Measurements from ENCODE around the gene NAALADL2.

The NAALADL2 gene

GRCh38 chr3:174959556-174960065 is 100.5 kb downstream of the NAALADL2 start:
- H3K79me2 ChIP-seq (ENCODE audit: control insufficient read depth, insufficient read depth, low read length): no peaks in the 10 kb centered on the region
- no peak overlapping the region for H2AK5ac ChIP-seq (ENCODE audit: low read length)
- no peak overlapping the region for H2BK15ac ChIP-seq (replicated peaks; ENCODE audit: low read depth)
- H4K8ac ChIP-seq (ENCODE audit: low read depth, low read length): no peak overlapping the region
- no peak overlapping the region for H3K27ac ChIP-seq (ENCODE audit: low read depth, low read length)
- no peak overlapping the region for H3K9ac ChIP-seq (ENCODE audit: low read length)
- no peaks in the 10 kb centered on the region for H3K79me1 ChIP-seq (ENCODE audit: low read length)
- no peak overlapping the region for H3K4ac ChIP-seq (ENCODE audit: low read depth, low read length)
- no peaks in the 10 kb centered on the region for H3K27me3 ChIP-seq (ENCODE audit: insufficient read depth, low read length, poor library complexity)
- WGBS (ENCODE audit: extremely low coverage, insufficient coverage, low lambda C conversion rate): no CpG with 5 or more reads among the region's 4 CpGs
- H3K36me3 ChIP-seq (ENCODE audit: control insufficient read depth, insufficient read depth, low read length): no peaks in the 10 kb centered on the region
- no peak overlapping the region for H3K23ac ChIP-seq (ENCODE audit: low read length)
- H4K5ac ChIP-seq (ENCODE audit: low read length): no peak overlapping the region
- H2BK5ac ChIP-seq (ENCODE audit: low read length): no peak overlapping the region
- DNase-seq: no peak
- no peak overlapping the region for H3K4me2 ChIP-seq (ENCODE audit: low read length)
- no peak overlapping the region for H3K4me3 ChIP-seq (ENCODE audit: low read length)
- H3K56ac ChIP-seq (ENCODE audit: low read length): no peak overlapping the region
- H3K18ac ChIP-seq (ENCODE audit: low read length): no peak overlapping the region
- no peaks in the 10 kb centered on the region for H3K4me1 ChIP-seq (ENCODE audit: control insufficient read depth, low read depth, low read length)
- no peak overlapping the region for H2BK120ac ChIP-seq (ENCODE audit: low read depth, low read length)

DNA sequence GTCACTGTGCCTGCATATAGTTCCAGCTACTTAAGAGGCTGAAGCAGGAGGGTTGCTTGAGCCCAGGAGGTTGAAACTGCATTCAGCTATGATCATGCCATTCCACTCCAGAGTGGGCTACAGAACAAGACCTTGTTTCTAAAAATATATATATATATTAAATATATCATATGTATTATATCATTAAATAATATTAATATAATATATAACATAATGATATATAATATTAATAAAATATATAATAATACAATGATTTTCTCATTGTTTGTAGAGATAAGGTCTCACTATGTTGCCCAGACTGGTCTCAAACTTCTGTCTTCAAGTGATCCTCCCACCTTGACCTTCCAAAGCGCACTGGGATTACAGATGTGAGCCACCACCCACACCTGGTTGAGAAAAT is 101.8 kb downstream of the NAALADL2 start:
- no peak overlapping the region for H3K27ac ChIP-seq (ENCODE audit: low read depth, low read length)
- no peak overlapping the region for H3K9ac ChIP-seq (ENCODE audit: low read length)
- H3K4me1 ChIP-seq (ENCODE audit: control insufficient read depth, low read depth, low read length): no peaks in the 10 kb centered on the region
- no peak for DNase-seq
- WGBS (ENCODE audit: extremely low coverage, insufficient coverage, low lambda C conversion rate): no CpG with 5 or more reads among the region's 1 CpG
- H3K4ac ChIP-seq (ENCODE audit: low read depth, low read length): no peak overlapping the region
- H4K5ac ChIP-seq (ENCODE audit: low read length): no peak overlapping the region
- no peak overlapping the region for H2BK5ac ChIP-seq (ENCODE audit: low read length)
- no peak overlapping the region for H3K56ac ChIP-seq (ENCODE audit: low read length)
- no peaks in the 10 kb centered on the region for H3K79me1 ChIP-seq (ENCODE audit: low read length)
- no peaks in the 10 kb centered on the region for H3K36me3 ChIP-seq (ENCODE audit: control insufficient read depth, insufficient read depth, low read length)
- no peak overlapping the region for H3K18ac ChIP-seq (ENCODE audit: low read length)
- H2BK15ac ChIP-seq (replicated peaks; ENCODE audit: low read depth): no peak overlapping the region
- H3K23ac ChIP-seq (ENCODE audit: low read length): no peak overlapping the region
- H4K8ac ChIP-seq (ENCODE audit: low read depth, low read length): no peak overlapping the region
- no peaks in the 10 kb centered on the region for H3K79me2 ChIP-seq (ENCODE audit: control insufficient read depth, insufficient read depth, low read length)
- no peak overlapping the region for H2BK120ac ChIP-seq (ENCODE audit: low read depth, low read length)
- H3K4me2 ChIP-seq (ENCODE audit: low read length): no peak overlapping the region
- H3K27me3 ChIP-seq (ENCODE audit: insufficient read depth, low read length, poor library complexity): no peaks in the 10 kb centered on the region
- H2AK5ac ChIP-seq (ENCODE audit: low read length): no peak overlapping the region
- no peak overlapping the region for H3K4me3 ChIP-seq (ENCODE audit: low read length)

- Histone ChIP-seq H2BK5ac (ENCODE audit: low read length) (no peak overlapping the region), H3K4me1 (ENCODE audit: control insufficient read depth, low read depth, low read length) (no peaks in the 10 kb centered on the region), H2AK5ac (ENCODE audit: low read length) (no peak overlapping the region), H3K27me3 (ENCODE audit: insufficient read depth, low read length, poor library complexity) (no peaks in the 10 kb centered on the region), H3K4me2 (ENCODE audit: low read length) (no peak overlapping the region), H2BK120ac (ENCODE audit: low read depth, low read length) (no peak overlapping the region), H3K23ac (ENCODE audit: low read length) (no peak overlapping the region), H3K79me2 (ENCODE audit: control insufficient read depth, insufficient read depth, low read length) (no peaks in the 10 kb centered on the region), H3K4me3 (ENCODE audit: low read length) (no peak overlapping the region), H4K5ac (ENCODE audit: low read length) (no peak overlapping the region), H3K56ac (ENCODE audit: low read length) (no peak overlapping the region), H3K9ac (ENCODE audit: low read length) (no peak overlapping the region), H3K4ac (ENCODE audit: low read depth, low read length) (no peak overlapping the region), H3K27ac (ENCODE audit: low read depth, low read length) (no peak overlapping the region), H4K8ac (ENCODE audit: low read depth, low read length) (no peak overlapping the region), H3K79me1 (ENCODE audit: low read length) (no peaks in the 10 kb centered on the region), H2BK15ac (replicated peaks; ENCODE audit: low read depth) (no peak overlapping the region), H3K36me3 (ENCODE audit: control insufficient read depth, insufficient read depth, low read length) (no peaks in the 10 kb centered on the region), H3K18ac (ENCODE audit: low read length) (no peak overlapping the region)
- no CpG with 5 or more reads among the region's 5 CpGs for WGBS (ENCODE audit: extremely low coverage, insufficient coverage, low lambda C conversion rate)
- DNase-seq: no peak
These were observed 114.3 kb downstream of the NAALADL2 start for GRCh38 chr3:174973465-174973864.

GRCh38 chr3:174986685-174987084 is 127.6 kb downstream of the NAALADL2 start:
- H3K9ac ChIP-seq (ENCODE audit: low read length): no peak overlapping the region
- no peaks in the 10 kb centered on the region for H3K27me3 ChIP-seq (ENCODE audit: insufficient read depth, low read length, poor library complexity)
- no peak overlapping the region for H4K5ac ChIP-seq (ENCODE audit: low read length)
- no peak overlapping the region for H3K23ac ChIP-seq (ENCODE audit: low read length)
- no peak overlapping the region for H3K4ac ChIP-seq (ENCODE audit: low read depth, low read length)
- H3K79me1 ChIP-seq (ENCODE audit: low read length): no peaks in the 10 kb centered on the region
- DNase-seq: no peak
- H3K27ac ChIP-seq (ENCODE audit: low read depth, low read length): no peak overlapping the region
- no peak overlapping the region for H3K18ac ChIP-seq (ENCODE audit: low read length)
- H2AK5ac ChIP-seq (ENCODE audit: low read length): no peak overlapping the region
- no peaks in the 10 kb centered on the region for H3K79me2 ChIP-seq (ENCODE audit: control insufficient read depth, insufficient read depth, low read length)
- H3K56ac ChIP-seq (ENCODE audit: low read length): no peak overlapping the region
- no peaks in the 10 kb centered on the region for H3K36me3 ChIP-seq (ENCODE audit: control insufficient read depth, insufficient read depth, low read length)
- no peak overlapping the region for H3K4me2 ChIP-seq (ENCODE audit: low read length)
- no peaks in the 10 kb centered on the region for H3K4me1 ChIP-seq (ENCODE audit: control insufficient read depth, low read depth, low read length)
- no peak overlapping the region for H2BK5ac ChIP-seq (ENCODE audit: low read length)
- H2BK120ac ChIP-seq (ENCODE audit: low read depth, low read length): no peak overlapping the region
- H4K8ac ChIP-seq (ENCODE audit: low read depth, low read length): no peak overlapping the region
- no peak overlapping the region for H2BK15ac ChIP-seq (replicated peaks; ENCODE audit: low read depth)
- no peak overlapping the region for H3K4me3 ChIP-seq (ENCODE audit: low read length)

DNA sequence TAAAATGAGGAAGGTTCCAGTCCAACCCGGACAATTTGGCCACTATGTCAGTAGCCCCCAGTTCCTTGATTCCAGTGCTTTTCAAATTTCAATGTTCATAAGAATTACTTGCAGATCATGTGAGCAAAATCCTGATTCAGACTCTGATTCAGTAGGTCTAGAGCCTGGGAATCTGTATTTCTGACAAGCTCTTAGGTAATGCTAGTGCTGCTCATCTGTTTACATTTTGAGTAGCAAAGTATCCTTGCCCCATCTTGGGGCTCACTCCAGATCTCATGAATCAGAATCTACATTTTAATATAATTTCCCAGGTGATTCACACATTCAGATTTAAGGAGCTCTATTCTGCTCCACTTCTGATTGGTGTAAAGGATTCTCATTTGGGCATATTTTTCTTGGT is 142.0 kb downstream of the NAALADL2 start:
- no peak overlapping the region for H2BK5ac ChIP-seq (ENCODE audit: low read length)

GRCh38 chr3:175002732-175003143 is 143.6 kb downstream of the NAALADL2 start:
- Histone ChIP-seq H3K4me3 (ENCODE audit: low read length) (no peak overlapping the region), H2BK120ac (ENCODE audit: low read depth, low read length) (no peak overlapping the region), H4K5ac (ENCODE audit: low read length) (no peak overlapping the region), H3K79me1 (ENCODE audit: low read length) (no peaks in the 10 kb centered on the region), H2BK5ac (ENCODE audit: low read length) (no peak overlapping the region), H3K23ac (ENCODE audit: low read length) (no peak overlapping the region), H3K9ac (ENCODE audit: low read length) (no peak overlapping the region), H3K36me3 (ENCODE audit: control insufficient read depth, insufficient read depth, low read length) (no peaks in the 10 kb centered on the region), H3K4me1 (ENCODE audit: control insufficient read depth, low read depth, low read length) (no peaks in the 10 kb centered on the region), H3K4ac (ENCODE audit: low read depth, low read length) (no peak overlapping the region), H3K79me2 (ENCODE audit: control insufficient read depth, insufficient read depth, low read length) (no peaks in the 10 kb centered on the region), H2BK15ac (replicated peaks; ENCODE audit: low read depth) (no peak overlapping the region), H3K27ac (ENCODE audit: low read depth, low read length) (no peak overlapping the region), H3K27me3 (ENCODE audit: insufficient read depth, low read length, poor library complexity) (no peaks in the 10 kb centered on the region), H3K4me2 (ENCODE audit: low read length) (no peak overlapping the region), H4K8ac (ENCODE audit: low read depth, low read length) (no peak overlapping the region), H3K56ac (ENCODE audit: low read length) (no peak overlapping the region), H3K18ac (ENCODE audit: low read length) (no peak overlapping the region), H2AK5ac (ENCODE audit: low read length) (no peak overlapping the region)
- WGBS (ENCODE audit: extremely low coverage, insufficient coverage, low lambda C conversion rate): no CpG with 5 or more reads among the region's 1 CpG
- no peak for DNase-seq

More for the DNA sequence above, 142.0 kb downstream of the NAALADL2 start:
- H3K4me2 ChIP-seq (ENCODE audit: low read length): no peak overlapping the region
- no peak overlapping the region for H4K5ac ChIP-seq (ENCODE audit: low read length)
- no peak overlapping the region for H3K23ac ChIP-seq (ENCODE audit: low read length)
- no peaks in the 10 kb centered on the region for H3K27me3 ChIP-seq (ENCODE audit: insufficient read depth, low read length, poor library complexity)
- H3K4ac ChIP-seq (ENCODE audit: low read depth, low read length): no peak overlapping the region
- no peaks in the 10 kb centered on the region for H3K79me2 ChIP-seq (ENCODE audit: control insufficient read depth, insufficient read depth, low read length)
- no peak overlapping the region for H3K9ac ChIP-seq (ENCODE audit: low read length)
- H2BK120ac ChIP-seq (ENCODE audit: low read depth, low read length): no peak overlapping the region
- H3K27ac ChIP-seq (ENCODE audit: low read depth, low read length): no peak overlapping the region
- H3K4me1 ChIP-seq (ENCODE audit: control insufficient read depth, low read depth, low read length): no peaks in the 10 kb centered on the region
- no peak overlapping the region for H2BK15ac ChIP-seq (replicated peaks; ENCODE audit: low read depth)
- no peaks in the 10 kb centered on the region for H3K79me1 ChIP-seq (ENCODE audit: low read length)
- no peak overlapping the region for H3K4me3 ChIP-seq (ENCODE audit: low read length)
- H4K8ac ChIP-seq (ENCODE audit: low read depth, low read length): no peak overlapping the region
- WGBS (ENCODE audit: extremely low coverage, insufficient coverage, low lambda C conversion rate): no CpG with 5 or more reads among the region's 1 CpG
- H2AK5ac ChIP-seq (ENCODE audit: low read length): no peak overlapping the region
- H3K18ac ChIP-seq (ENCODE audit: low read length): no peak overlapping the region
- H3K56ac ChIP-seq (ENCODE audit: low read length): no peak overlapping the region
- no peaks in the 10 kb centered on the region for H3K36me3 ChIP-seq (ENCODE audit: control insufficient read depth, insufficient read depth, low read length)
- no peak for DNase-seq

Data from mesendoderm (in vitro differentiated cells).